ENCODE results near the gene GRM8. TPM values are rescaled to one million over a fixed set of nuclear protein-coding genes. Genes with fewer than 3 reads are reported as not detected.

GRM8 gene
- total RNA-seq, 1 donor from 2014 or later = not detected

DNA sequence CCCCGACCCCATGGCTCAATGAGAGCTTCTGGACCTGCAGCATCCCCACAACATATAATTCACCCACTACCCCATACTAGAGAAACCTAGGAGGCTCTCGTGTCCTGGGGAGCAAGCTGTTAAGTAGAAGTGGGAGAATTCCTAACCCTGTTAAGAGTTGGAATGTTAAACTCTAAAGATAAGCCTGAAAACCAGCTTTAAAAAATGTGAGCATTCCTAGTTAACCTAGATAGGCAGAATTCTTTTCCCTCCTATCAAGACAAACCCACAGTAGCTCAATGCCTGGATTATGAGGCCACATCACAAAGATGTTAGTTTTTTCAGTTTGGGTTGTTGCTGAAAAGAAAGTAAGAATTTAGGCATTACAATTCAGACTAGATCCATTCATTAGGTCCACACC, 42.9 kb downstream of the GRM8 start:
- no peak overlapping the region for H3K27ac ChIP-seq
- H3K4me3 ChIP-seq = no peak overlapping the region
- no peaks in the 10 kb centered on the region for H3K9me3 ChIP-seq
- ATAC-seq = no peak
- intact Hi-C loops (cut with DNase I) = no loop called here
- no peaks in the 10 kb centered on the region for H3K27me3 ChIP-seq
- H3K36me3 ChIP-seq = no peaks in the 10 kb centered on the region
- H3K4me1 ChIP-seq = no peaks in the 10 kb centered on the region
- TF ChIP-seq, protein P1, sequence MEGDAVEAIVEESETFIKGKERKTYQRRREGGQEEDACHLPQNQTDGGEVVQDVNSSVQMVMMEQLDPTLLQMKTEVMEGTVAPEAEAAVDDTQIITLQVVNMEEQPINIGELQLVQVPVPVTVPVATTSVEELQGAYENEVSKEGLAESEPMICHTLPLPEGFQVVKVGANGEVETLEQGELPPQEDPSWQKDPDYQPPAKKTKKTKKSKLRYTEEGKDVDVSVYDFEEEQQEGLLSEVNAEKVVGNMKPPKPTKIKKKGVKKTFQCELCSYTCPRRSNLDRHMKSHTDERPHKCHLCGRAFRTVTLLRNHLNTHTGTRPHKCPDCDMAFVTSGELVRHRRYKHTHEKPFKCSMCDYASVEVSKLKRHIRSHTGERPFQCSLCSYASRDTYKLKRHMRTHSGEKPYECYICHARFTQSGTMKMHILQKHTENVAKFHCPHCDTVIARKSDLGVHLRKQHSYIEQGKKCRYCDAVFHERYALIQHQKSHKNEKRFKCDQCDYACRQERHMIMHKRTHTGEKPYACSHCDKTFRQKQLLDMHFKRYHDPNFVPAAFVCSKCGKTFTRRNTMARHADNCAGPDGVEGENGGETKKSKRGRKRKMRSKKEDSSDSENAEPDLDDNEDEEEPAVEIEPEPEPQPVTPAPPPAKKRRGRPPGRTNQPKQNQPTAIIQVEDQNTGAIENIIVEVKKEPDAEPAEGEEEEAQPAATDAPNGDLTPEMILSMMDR (IDR thresholded peaks at IDR 0.05) = no peak
- DNase-seq = no peak

DNA sequence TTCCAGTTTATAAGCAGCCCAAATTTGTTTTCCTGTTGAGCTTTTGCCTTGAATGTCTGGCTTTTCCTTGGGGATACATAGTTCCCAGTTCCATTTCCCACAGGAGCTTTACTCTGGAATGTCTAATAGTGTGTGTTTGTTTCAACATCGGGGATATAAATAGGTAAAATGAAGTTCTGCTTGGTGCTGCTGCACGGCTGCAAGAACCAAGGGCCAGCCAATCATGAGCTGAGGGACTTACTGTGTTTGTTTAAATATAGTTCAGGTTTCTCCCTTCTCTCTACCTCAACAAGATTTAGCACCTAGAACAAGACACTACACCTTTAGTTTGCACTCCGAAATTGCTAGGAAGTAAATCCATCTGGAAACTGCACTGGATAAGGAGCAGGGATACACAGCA, 43.9 kb downstream of the GRM8 start:
- DNase-seq (no peak), ATAC-seq (no peak)
- Histone ChIP-seq H3K9me3 (no peaks in the 10 kb centered on the region), H3K27me3 (no peaks in the 10 kb centered on the region), H3K4me3 (no peak overlapping the region), H3K36me3 (no peaks in the 10 kb centered on the region), H3K27ac (no peak overlapping the region), H3K4me1 (no peaks in the 10 kb centered on the region)
- intact Hi-C loops (cut with DNase I) = no loop called here
- TF ChIP-seq, protein P1 (IDR thresholded peaks at IDR 0.05) = no peak

DNA sequence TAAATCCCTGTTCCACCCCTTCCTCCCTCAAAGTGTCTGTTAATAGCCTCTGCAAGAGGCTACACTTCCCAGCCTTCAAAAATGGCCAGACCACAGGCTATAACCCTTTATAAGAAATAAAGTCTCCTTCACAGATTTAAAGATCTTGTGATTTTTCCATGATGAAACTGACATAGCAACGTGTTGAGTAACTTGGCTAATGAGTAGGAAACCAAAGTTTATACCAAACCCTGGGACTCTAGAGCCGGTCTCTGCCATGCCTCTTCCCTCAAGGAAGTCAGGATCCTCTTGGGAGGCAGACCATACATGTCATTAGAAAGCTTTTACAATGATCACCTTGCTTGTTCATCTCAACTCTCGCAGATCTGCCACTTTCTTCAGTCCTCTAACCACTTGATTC, 44.4 kb downstream of the GRM8 start:
- Histone ChIP-seq H3K9me3 (no peaks in the 10 kb centered on the region), H3K4me3 (no peak overlapping the region), H3K36me3 (no peaks in the 10 kb centered on the region), H3K27ac (no peak overlapping the region), H3K4me1 (no peaks in the 10 kb centered on the region), H3K27me3 (no peaks in the 10 kb centered on the region)
- intact Hi-C loops (cut with DNase I) = no loop called here
- no peak for DNase-seq
- TF ChIP-seq, protein P1 (IDR thresholded peaks at IDR 0.05) = no peak
- ATAC-seq = no peak

DNA sequence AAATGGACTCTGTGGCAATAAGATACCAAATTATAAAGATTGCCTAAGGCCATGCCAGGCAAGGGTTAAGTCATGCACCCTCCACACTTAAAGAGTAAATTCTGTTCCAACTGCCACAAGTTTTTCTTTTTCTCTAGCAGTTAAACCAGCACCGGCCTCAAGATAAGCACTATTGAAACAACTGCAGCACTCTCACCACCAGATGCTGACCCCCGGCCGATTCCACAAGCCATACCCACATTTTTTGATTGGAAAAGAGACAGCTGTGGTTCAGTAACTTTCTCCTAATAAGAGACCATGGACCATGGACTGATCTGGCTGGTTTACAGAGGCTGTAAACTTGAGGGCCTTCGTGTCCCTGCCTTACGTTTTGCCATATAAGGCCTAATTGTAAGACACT, 44.9 kb downstream of the GRM8 start:
- Histone ChIP-seq H3K4me1 (no peaks in the 10 kb centered on the region), H3K27me3 (no peaks in the 10 kb centered on the region), H3K27ac (no peak overlapping the region), H3K4me3 (no peak overlapping the region), H3K9me3 (no peaks in the 10 kb centered on the region), H3K36me3 (no peaks in the 10 kb centered on the region)
- DNase-seq (no peak), ATAC-seq (no peak)
- intact Hi-C loops (cut with DNase I) = no loop called here
- TF ChIP-seq, protein P1 (IDR thresholded peaks at IDR 0.05) = no peak

DNA sequence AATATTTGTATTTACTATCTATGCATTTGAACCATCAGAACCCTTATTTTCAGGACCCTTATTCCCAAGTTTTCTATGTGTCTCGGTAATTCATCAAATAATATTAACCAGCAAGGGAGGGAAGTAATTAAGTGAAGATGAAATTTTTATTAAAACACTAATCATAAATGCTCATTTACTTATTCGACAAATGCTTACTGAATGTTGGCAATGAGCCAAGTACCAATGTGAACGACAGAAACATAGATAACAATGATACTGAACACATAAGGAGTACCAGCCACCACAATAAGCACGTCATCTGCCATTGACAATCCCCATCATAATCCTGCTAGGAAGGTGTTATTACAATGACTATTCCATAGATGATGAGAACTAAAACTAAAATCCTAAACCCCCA, 45.5 kb downstream of the GRM8 start:
- H3K36me3 ChIP-seq = no peaks in the 10 kb centered on the region
- intact Hi-C loops (cut with DNase I) = no loop called here
- H3K4me3 ChIP-seq = no peak overlapping the region
- no peak overlapping the region for H3K27ac ChIP-seq
- TF ChIP-seq, protein P1 (IDR thresholded peaks at IDR 0.05) = no peak
- H3K9me3 ChIP-seq = no peaks in the 10 kb centered on the region
- H3K27me3 ChIP-seq = no peaks in the 10 kb centered on the region
- no peaks in the 10 kb centered on the region for H3K4me1 ChIP-seq
- no peak for ATAC-seq
- no peak for DNase-seq

DNA sequence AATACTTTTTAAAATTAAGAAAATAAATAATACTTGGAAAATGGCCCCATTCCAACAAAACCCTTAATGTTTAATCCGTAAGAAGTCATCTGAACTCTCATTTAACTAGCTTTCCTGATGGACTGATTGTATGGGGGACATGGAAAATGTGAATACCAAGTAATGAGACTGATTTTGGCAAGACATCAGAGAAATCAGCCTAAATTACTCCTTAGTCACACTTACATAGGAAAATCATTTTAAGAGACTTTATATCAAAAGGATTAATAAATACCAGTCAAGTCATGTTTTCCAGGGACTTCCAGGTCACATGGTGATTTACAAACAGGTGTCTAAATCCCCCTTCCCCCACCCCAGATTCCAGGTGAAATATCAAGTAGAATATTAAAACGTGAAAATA, 58.2 kb downstream of the GRM8 start:
- intact Hi-C loops (cut with DNase I) = no loop called here
- Histone ChIP-seq H3K4me3 (no peak overlapping the region), H3K4me1 (no peaks in the 10 kb centered on the region), H3K27me3 (no peaks in the 10 kb centered on the region), H3K27ac (no peak overlapping the region), H3K36me3 (no peaks in the 10 kb centered on the region), H3K9me3 (no peaks in the 10 kb centered on the region)
- TF ChIP-seq, protein P1 (IDR thresholded peaks at IDR 0.05) = no peak
- ATAC-seq (no peak), DNase-seq (no peak)

All from upper lobe of right lung (tissue), 1 donor.